GM21825 (cell line): ENCODE measurements around the gene PRKCH.

ENCODE experiments used
- ATAC-seq: cut with Tn5 transposase; IDR thresholded peaks from one replicate; pipeline ENCODE4 v1.9.1; 2021; ENCODE audit warnings: mild to moderate bottlenecking, moderate library complexity; ENCODE audit not compliant: unreplicated experiment

Gene PRKCH

DNA sequence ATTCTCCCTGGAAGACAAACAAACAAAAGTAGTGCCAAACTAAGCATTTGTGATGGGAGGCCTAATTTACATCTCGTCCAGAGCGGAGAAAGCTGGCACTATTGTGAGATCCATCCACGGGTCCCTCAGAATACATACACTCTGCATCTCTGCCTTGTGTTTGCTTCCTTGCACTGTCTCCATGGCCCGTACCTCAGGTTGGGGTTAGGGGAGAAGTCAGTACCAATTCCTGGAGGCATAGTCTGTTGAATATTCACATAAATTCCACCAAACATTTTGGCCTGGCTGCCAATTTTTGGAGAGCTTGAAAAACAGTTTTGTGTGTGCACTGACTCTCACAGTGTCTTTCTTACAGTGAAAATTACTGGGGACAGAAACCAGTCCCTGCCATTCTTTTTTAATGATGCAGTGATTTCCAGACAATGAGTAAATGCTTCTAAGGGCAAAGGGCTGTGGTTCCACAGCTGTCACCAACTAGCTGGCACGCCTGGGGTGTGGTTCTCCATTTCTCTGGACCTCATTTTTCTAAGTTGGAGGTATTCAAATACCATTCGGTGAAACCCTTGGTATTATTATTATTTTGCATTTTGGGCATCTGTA is 254.3 kb downstream of the PRKCH start:
- no peak for ATAC-seq

DNA sequence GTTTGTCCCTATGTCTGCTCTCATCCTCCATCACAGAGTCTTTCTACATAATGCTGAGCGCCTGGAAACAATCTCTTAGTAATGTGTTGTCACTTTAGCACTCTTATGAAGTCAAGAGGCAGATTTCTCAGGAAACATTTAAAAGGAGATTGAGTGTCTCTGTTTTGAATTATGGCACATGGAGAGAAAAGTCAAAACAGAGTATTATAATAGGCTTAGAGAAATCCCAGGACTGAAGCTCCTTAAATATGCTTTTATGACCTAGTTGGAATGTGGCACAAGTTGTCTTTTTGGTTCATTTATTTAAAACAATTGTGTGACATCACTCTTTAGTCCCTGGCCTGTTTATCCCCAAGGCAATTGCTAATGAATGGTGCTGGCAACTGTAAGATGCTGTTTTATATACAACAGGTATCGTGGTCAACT is 256.1 kb downstream of the PRKCH start:
- ATAC-seq = no peak

DNA sequence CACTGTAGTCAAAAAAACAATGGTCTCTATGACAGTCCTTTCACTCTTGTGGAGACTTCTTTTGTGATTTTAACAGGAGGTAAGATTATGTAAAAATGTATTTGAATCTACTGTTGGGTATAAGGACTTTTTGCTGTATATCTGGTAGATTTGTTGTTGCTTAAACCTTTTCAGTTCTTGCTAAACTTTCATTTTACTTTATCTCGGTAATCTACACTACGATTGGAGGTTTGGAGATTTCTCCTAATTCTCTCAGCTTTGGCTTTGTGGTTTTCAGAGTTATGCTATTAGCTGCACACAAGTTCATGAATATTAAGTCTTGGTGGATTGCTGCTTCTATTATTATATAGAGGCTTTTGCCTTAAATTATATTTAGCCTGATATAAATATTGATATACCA is 257.4 kb downstream of the PRKCH start:
- no peak for ATAC-seq

DNA sequence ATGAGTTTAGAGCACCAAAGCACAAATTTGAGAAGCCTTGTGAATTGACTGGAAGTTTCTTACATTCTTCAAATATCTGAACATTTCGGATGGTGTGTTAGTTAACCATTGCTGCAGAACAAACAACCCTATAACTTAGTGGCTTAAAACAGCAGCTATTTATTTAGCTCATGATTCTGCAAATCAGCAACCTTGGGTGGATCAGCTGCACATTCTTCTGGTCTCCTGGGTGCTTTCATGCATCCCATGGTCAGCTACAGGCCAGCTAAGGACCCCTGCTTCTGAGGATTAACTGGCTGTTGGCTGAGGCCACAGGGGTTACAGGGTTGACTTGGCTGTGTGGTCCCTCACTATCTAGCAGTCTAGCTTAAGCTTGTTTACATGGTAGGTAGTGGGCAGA is 260.0 kb downstream of the PRKCH start:
- no peak for ATAC-seq

DNA sequence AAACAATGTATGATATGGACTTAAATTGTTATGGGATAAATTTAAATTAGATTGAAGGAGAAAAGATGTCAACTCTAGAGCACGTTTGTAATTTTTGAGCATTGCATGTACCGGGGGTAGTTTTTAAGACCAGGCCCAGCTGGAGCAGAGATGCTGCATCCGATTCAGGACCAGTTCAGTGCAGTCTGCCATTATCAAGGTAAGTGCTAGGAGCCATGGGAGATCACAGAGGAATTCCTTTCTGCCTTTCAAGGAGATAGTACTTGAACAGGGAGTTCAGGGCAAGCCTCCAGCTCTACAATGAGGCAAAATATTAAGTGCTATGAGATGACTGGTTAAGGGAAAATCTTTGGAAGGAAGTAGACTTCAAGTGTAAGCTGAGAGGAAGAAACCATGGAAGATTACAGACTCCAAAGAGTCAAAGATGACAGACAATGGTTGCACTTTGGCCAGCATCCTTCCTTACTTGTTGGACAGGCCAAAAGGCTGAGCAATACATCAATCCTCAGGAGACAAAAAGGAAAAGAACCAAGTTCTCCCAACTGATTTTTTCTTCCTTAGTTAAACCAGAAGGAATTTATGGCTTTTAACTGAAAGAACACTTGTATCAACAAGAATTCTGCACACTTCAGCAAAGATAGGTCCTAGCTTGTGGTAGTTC is 260.7 kb downstream of the PRKCH start:
- no peak for ATAC-seq

DNA sequence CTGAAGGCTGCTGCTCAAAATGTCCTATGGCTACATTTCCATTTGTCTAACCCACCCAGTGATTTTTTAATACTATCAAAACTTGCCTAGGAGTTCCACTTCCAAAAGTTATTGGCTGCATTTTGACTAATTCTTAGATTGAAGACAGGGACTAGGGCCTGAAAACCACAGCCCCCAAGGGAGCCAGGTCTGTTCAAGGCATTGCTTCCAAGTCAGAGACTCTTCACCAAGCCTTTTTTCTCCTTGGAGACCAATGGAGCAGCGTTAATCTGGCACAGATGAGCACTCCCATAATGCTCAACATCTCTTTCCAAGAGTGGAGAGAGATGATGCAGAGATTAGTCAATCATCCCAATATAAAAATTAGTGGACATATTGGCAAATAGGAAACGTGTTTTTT is 261.4 kb downstream of the PRKCH start:
- ATAC-seq = no peak

DNA sequence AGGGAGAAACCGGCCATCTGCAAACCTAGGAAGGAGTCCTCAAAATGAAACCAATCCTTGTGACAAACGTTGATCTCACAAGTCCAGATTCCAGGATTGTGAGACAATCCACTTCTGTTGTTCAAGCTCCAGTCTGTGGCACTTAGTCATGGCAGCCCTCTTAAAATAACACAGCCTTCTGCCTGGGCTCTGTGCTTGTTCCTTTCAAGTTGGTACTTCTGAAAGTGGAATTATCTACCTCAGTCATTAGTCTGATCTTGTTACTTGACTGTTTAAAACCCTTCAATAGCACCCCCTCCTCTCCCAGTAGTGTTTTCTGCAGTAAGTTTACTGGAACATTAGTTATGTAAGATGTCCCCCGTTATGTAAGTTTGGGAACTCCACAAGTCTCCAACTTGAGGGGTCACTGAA is 263.0 kb downstream of the PRKCH start:
- no peak for ATAC-seq

DNA sequence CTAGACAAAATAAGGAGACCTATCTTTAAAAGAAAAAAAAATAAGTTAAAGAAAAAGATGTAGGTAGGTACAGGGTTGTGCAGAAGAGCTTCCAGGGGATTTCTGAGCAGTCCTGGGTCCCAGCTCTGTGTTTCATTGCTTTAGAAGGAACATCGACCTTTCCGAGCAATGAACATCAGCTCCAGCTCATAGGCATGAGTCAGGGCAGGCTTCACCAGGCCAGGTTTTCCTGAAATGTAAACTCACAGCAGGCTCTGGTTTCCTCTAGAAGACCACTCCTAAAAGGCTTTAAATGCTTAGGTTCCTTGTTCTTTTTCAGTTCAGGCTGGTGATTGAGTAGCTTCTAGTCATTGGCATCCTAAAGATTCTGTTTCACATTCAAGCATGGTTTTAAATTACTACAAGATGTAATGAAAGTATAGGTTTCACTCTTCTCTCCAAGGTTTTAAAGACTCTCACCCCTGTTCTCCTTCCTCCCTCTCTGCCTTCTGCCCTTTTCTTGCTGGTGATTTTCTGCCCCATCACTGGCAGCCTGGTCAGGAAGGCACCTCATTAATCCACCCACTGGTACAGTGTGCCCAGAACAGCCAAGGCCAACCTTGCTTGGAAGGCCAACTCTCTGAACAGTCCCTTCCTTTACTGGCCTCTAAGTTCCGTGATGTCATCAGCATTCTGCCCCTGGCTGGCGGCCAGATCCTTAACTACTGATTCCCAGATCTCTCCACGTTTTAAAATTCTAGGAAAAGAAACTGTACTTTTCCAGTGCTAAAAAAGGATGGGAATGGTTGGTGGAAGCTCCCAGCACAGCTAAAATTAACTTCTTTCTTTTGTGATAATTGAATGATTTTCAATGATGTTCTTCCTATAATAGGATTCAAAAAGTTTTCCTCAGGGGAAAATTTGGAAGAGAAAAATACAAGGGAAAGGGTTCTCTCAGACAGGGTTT is 264.5 kb downstream of the PRKCH start:
- ATAC-seq = no peak

DNA sequence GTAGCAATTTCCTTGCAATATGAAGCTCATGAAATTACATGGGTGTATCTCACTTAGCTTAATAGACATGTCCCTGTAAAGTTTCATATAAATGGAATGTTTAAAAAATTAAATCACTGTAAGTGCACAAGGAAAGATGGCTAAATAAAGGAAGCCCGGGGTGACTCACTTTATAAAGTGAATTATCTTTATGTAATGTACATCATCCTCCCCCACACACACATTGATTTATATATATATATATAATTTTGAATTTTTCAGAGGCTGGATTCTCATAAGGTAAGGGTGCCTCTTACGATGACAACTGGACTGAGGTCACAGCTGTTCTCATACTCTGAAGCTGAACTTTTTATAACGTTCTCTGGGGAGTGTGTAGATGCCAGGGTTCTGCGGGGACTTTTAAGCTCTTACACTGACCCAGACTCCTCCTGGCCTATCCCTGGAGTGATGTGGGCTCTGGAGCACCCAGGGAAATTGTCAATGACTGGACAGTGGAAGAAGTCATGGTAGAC is 265.2 kb downstream of the PRKCH start:
- ATAC-seq = no peak

DNA sequence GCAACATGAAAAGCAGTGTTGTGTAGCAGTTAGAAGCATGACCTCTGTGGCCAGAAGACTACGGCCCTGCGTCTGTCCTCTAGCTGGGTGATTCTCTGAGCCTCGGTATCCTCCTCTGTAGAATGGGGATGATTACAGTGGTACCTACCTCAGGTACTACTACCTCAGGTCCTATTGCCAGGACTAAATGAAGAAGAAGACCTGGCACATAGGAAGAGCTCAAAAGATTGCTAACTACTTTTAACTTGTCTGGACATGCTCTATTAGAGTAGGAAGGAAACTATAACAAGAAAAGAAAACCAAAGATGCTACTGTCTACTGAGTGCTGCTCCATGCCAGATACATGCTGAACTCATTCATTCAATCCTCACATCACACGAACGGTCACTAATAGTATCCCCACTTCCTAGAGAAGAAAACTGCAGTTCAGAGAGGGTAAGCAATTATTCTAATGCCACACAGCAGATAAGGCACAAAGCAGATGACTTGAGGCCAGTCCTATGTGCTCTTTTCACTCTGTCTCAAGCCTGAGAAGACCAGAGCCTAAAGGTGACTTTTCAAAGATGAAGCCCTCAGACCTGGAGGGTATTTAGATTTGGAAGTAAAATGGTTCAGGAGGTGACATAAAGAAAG is 265.8 kb downstream of the PRKCH start:
- no peak for ATAC-seq

DNA sequence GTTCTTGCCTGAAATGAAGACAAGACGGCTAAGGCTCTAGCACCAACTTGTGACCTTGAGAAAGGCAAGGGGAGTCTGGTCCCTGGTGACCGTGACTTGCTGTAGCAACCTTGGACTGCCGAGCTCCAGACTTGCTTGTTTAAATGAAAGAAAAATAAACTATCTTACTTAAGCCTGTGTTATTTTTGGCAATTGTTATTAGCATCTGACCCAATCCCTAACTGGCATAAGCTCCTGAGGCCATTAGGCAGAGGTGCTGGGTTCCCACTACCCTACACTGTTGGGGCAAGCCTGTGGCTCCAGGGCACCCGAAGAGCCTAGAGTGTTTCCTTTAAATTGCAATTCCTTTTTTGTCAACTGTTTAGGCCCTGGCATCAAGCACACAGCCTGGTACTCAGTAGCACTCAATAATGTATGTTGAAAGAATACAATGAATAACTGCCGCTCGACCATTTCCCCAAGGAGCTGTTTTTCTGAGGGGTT is 267.1 kb downstream of the PRKCH start:
- no peak for ATAC-seq

DNA sequence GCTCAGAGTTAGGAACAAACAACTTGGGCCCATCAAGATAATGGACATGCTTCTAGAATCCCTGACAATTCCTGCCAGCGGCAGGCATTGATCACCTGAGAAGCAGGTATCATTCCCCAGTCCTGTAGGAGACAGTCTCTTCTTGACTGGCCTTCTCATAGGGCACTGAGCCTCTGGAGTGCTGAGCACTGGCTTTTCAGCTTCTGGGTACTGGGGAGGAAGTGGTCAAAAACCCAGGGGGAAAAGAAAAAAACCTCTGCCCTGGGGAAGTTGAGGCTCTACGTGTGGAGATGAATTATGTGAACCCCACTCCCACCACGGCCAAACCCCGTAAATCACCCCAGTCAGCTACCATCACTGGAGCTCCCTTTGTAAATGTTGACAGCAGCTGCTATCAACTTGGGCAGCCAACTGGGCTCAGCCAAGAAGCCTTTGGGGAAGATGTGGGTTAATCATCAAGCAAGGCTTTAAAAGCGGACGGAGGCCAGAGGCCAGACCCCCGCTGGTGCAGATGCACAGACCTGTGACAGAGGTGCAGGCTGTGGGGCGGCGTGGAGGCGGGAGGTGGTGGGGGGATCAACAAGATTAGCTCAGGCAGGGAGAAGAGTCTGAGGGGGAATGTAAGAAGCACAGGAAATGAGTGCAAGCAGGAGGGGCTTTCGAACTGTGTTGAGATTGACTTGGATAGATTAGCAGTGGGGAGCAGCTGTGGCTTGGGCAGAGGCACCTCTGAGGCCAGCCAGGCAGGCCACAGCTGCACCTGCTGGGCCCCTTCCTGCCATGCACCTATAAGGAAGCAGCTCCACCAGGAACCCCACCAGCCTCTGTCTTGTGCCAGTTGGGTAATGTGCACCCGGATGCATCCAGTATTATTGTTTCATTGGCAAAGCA is 268.6 kb downstream of the PRKCH start:
- ATAC-seq = no peak

DNA sequence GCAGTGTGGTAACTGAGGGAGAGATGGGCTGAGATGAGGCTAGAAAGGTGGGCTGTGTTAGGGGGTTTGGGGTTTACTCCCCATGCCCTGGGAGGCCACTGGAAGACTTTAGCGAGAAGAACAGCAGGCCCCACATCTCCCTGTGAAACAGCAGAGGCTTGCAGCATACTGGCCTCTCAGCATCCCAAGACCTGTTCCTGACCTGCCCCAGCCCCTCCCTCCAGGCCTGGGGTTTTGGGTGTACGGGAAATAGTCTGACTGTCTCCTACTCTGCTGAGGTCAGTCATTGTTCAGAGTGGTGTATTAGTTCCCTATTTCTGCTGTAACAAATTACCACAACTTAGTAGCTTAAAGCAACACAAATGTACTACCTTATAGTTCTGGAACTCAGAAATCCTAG is 270.5 kb downstream of the PRKCH start:
- ATAC-seq = no peak

DNA sequence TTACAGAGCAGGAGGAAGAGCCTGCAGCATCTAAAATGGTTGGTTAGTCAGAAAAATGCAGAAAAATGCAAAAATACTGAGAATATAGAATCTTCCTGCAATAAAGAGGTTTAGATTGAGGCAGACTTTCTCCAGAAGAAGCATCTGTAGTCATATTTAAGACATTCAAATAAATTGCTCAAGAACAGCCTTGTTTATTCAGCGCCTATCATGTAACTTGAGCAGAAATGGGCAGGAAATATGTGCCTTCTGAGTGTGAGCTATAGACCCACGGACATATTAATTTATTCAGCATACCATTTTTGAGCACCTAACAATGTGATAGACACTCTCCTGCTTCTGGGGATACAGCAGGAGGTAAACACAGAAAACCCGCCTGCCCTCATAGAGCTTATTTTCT is 272.0 kb downstream of the PRKCH start:
- no peak for ATAC-seq

DNA sequence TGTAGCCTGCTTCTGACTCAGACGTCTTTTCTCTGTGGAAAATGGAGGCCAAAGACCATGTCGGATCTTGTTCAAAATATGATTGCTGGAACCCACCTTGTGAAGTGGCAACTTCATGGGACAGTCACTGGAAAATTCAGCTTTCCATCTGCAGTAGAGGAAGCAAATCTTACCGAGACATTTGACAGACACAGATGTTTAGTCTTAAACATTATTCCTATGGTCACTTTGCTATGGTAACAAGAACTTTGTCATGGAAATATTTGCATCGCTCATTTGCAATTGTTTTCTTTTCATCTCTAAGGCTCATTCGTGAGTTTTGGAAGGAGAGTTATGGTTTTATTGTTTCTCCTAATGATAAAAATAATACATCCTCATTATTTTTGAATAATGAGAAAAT is 275.6 kb downstream of the PRKCH start:
- ATAC-seq = no peak

DNA sequence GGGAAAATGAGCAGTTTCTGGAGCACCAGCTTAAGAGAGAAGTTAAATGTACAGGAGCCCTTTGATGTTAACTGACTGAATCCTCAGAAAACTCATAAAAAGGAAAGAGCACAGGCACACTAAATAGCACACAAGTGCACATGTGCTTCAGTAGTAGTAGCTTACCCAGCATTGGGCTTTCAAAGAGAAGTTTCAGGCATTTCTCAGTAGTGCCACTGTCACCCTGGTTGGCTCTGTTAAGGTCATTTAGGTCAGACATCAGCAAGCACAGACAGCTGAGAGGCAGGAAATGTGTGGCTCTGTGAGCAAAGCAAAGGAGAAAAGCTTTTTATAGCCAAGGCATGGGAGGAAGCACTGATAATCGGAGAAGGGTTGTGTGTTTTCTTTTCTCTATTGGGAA is 277.6 kb downstream of the PRKCH start:
- ATAC-seq = peak; percentile 54

DNA sequence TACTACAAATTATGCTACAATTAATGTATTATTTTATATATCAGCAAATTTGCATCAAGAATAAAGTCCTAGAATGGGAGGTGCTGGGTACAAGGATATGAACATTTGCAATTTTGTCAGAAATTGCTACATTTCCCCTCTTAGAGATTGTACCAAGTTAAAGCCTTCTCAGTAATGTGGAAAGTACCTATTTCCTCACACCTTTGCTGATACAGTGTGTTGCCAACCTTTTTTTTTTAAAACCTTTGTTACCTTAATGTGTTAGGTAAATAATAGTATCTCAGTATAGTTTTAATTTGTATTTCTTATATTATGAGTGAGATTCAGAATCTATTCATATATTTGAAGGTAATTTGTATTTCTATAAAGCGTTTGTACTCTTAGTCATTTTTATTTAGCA is 278.6 kb downstream of the PRKCH start:
- ATAC-seq = no peak
